Heart left ventricle (tissue), 16 donors: ENCODE measurements around the gene DNM3. TPM values are rescaled to one million over a fixed set of nuclear protein-coding genes. Genes with fewer than 3 reads are reported as not detected.
"Not testable (repeated sequence)": the region's sequence is repeated elsewhere in the genome, so short reads cannot be mapped to it uniquely, and the experiment has no call there.

Experiments used
- ATAC-seq, 4 donors: fragments of 200-7000 bp; cut with Tn5 transposase; one replicate each; pipeline ENCODE4 v1.9.1; 2020 to 2022; ENCODE audit warnings: moderate library complexity in 4 of 4, mild to moderate bottlenecking in 3 of 4, moderate number of reproducible peaks in 1 of 4
- DNase-seq, 5 donors: peaks; one replicate each; pipeline ENCODE4 v3.0.0-alpha.2; 2020
- H3K27ac ChIP-seq, 12 donors: fragments of 200-600 bp; sonication (generic) in 4 of 12; one replicate each; pipeline versions ENCODE4 v1.5.0 to v1.8.0; 2016 to 2022; ENCODE audit warnings: mild to moderate bottlenecking in 2 of 12
- H3K27me3 ChIP-seq, 9 donors: fragments of 200-600 bp; sonication (generic) in 2 of 9; one replicate each; pipeline versions ENCODE4 v1.5.1 to v1.8.0; 2016 to 2022; ENCODE audit warnings: mild to moderate bottlenecking in 3 of 9
- H3K36me3 ChIP-seq, 9 donors: fragments of 200-600 bp; sonication (generic) in 2 of 9; one replicate each; pipeline versions ENCODE4 v1.5.0 to v1.8.0; 2018 to 2022; ENCODE audit warnings: mild to moderate bottlenecking in 2 of 9
- H3K4me1 ChIP-seq, 12 donors: fragments of 200-600 bp; sonication (generic) in 4 of 12; one replicate each; pipeline versions ENCODE4 v1.5.0 to v1.8.0; 2016 to 2022; ENCODE audit warnings: mild to moderate bottlenecking in 3 of 12
- H3K4me3 ChIP-seq, 12 donors: fragments of 200-600 bp; sonication (generic) in 4 of 12; one replicate each; pipeline versions ENCODE4 v1.5.0 to v1.8.0; 2017 to 2022; ENCODE audit warnings: mild to moderate bottlenecking in 9 of 12, moderate library complexity in 4 of 12
- H3K9me3 ChIP-seq, 12 donors: fragments of 200-600 bp; sonication (generic) in 4 of 12; one replicate each; pipeline versions ENCODE4 v1.5.0 to v1.8.0; 2016 to 2022; ENCODE audit warnings: mild to moderate bottlenecking in 1 of 12
- POLR2A ChIP-seq, 2 donors: fragments of 450-650 bp; IDR thresholded peaks; one replicate each; pipeline ENCODE4 v1.6.1; 2017; ENCODE audit warnings: antibody characterized with exemption in 2 of 2, mild to moderate bottlenecking in 2 of 2, moderate library complexity in 2 of 2
- WGBS, 4 donors: extraction: QIAGEN DNeasy Blood & Tissue Kit in 2 of 4; methylation state at CpG; one replicate each; pipeline versions ENCODE4 v1.1.5 to v1.1.7; 2013 to 2018; 5-methylcytosine and 5-hydroxymethylcytosine counted together
- intact Hi-C, 10 donors: fragments of 100-400 bp; cut with DNase I; formaldehyde crosslinking; loops; one replicate each; pipeline versions ENCODE4 v1.11.1 to v1.14.2; 2022
- polyA plus RNA-seq, 2 donors: library from polyadenylated mRNA; stranded (reverse); fragments of 200-250 nt; gene quantifications; one replicate each; pipeline ENCODE4 v1.2.3, GENCODE V29; 2013
- total RNA-seq, 9 donors: library from RNA; depleted of rRNA in 2 of 9; stranded (reverse); fragments of >200 nt in 2 of 9; fragmentation: NEBNext Ultra II Directional in 3 of 9; extraction: Animal tissue kit (Norgen Biotek cat#: 25700) in 3 of 9; gene quantifications; one replicate each; pipeline versions ENCODE4 v1.1.0 to v1.2.4, GENCODE V29; 2016 to 2023
- TF ChIP-seq, protein P1 (sequence below), 12 donors: fragments of 200-600 bp; sonication (generic) in 4 of 12; IDR thresholded peaks; one replicate each; pipeline versions ENCODE4 v1.5.0 to v1.8.0; 2018 to 2022; ENCODE audit warnings: antibody characterized with exemption in 12 of 12, mild to moderate bottlenecking in 5 of 12
- donor health status: ischemic (EF 13 %, LVEDD 7.1; RV severe dilation, severe dysfunction).
- donor health status: healthy with polysubstance abuse.
- donor health status: DM: no; HTN: yes; CAD: no.
- donor health status: DM: no; HTN: no; CAD: no.
- donor health status: ischemic (EF 25% LVEDD 6.9; RV normal size, moderate dysfunction).
- donor health status: ischemic (EF 25% LVEDD 5.7; RV mildly dilated, moderate dysfunction).
- donor health status: healthy.
- donor health status: DM: yes; HTN: yes; CAD: no.
- donor health status: ischemic (EF 35%, LVEDD 5.7; RV mildly dilated, moderate dysfunction).
- donor health status: nonischemic (EF 11% LVEDD 7.7; RV severe dilation, severe dysfunction).
- donor health status: DM: yes; HTN: yes; CAD: no.
- donor health status: PGD.
- donor health status: ischemic (EF 29% LVEDD 5.4; RV normal size, mild dysfunction).
- donor health status: nonischemic (EF 23%, LVEDD 6.1; RV moderate dilation, normal function).

Gene DNM3
- total and polyA plus RNA-seq, 11 donors = 0.44 to 3.9 (median 1.9) TPM

DNA sequence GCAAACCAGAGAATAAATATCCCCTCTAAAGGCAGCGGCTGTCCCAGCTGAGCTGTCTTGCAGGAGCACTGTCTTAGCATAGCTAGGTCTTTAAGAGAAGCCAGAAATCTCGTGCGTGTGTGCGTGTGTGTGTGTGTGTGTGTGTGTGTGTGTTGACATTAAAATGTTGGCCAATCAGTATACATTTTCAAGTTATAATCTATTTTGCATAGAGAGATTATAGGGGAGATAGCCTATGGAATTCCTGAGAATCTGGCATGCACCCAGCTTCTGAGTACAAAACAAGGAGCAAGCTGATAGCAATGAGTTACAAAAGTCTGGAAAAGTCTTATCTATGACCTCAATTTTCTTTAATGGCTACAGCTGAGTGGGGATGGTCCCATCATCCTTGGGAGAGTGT, 42.1 kb upstream of the DNM3 start:
- no peak for DNase-seq
- WGBS, 4 donors = 49 to 59% (median 52%) methylated on average over 4 of the region's 4 CpGs
- H3K9me3 ChIP-seq = no peaks in the 10 kb centered on the region
- ATAC-seq = no peak
- TF ChIP-seq, protein P1, sequence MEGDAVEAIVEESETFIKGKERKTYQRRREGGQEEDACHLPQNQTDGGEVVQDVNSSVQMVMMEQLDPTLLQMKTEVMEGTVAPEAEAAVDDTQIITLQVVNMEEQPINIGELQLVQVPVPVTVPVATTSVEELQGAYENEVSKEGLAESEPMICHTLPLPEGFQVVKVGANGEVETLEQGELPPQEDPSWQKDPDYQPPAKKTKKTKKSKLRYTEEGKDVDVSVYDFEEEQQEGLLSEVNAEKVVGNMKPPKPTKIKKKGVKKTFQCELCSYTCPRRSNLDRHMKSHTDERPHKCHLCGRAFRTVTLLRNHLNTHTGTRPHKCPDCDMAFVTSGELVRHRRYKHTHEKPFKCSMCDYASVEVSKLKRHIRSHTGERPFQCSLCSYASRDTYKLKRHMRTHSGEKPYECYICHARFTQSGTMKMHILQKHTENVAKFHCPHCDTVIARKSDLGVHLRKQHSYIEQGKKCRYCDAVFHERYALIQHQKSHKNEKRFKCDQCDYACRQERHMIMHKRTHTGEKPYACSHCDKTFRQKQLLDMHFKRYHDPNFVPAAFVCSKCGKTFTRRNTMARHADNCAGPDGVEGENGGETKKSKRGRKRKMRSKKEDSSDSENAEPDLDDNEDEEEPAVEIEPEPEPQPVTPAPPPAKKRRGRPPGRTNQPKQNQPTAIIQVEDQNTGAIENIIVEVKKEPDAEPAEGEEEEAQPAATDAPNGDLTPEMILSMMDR (IDR thresholded peaks at IDR 0.05) = no peak
- intact Hi-C loops = no loop called here
- no peak overlapping the region for H3K4me3 ChIP-seq
- H3K4me1 ChIP-seq = peaks cover 0 to 29% (median 7%) of the 10 kb centered on the region in 12 donors
- H3K27me3 ChIP-seq = no peaks in the 10 kb centered on the region
- H3K36me3 ChIP-seq = peaks cover 0 to 47% (median 41%) of the 10 kb centered on the region in 9 donors
- no peak overlapping the region for H3K27ac ChIP-seq

DNA sequence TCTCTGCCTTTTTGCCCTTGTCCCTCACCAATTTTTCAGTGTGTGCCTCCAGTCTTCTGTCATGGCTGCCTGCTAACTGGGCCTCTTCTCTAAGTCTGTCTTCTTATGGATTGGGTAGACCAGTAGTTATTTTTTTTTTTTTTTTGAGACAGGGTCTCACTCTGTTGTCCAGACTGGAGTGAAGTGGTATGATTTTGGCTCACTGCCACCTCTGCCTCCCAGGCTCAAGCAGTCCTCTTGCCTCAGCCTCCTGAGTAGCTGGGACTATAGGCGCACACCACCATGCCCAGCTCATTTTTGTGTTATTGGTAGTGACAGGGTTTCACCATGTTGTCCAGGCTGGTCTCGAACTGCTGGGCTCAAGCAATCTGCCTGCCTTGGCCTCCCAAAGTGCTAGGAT, 41.6 kb upstream of the DNM3 start:
- not testable (repeated sequence) for ATAC-seq, DNase-seq, H3K27ac ChIP-seq, H3K4me3 ChIP-seq, H3K9me3 ChIP-seq, H3K27me3 ChIP-seq
- Histone ChIP-seq H3K4me1 (peaks cover 0 to 30% (median 8%) of the 10 kb centered on the region in 12 donors), H3K36me3 (peaks cover 0 to 42% (median 35%) of the 10 kb centered on the region in 9 donors)
- 94 to 100% (median 99%) methylated on average over 2 of the region's 2 CpGs for WGBS, 4 donors
- intact Hi-C loops = loop anchor here in 6 of 10 donors (2.0 to 10.0 kb wide), 4 partner anchors 183 to 645 kb away; partner anchors contain the start of gene PIGC (in 2 of the 6)

DNA sequence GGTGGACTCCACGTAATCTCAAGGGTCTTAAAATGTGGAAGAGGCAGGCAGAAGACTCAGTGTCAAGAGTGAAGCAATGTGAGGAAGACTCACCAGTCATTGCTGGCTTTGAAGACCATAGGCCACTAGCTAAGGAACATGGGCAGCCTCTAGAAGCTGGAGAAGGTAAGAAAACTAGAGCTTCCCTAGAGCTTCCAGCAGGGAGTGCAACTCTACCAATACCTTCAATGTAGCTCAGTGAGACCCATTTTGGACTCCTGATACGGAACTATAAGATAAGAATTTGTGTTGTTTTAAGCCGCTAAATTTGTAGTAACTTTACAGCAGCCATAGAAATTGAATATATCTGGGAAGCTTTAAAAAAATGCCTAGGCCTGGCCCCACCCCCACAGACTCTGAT, 41.0 kb upstream of the DNM3 start:
- TF ChIP-seq, protein P1 (IDR thresholded peaks at IDR 0.05) = no peak
- TF ChIP-seq POLR2A (IDR thresholded peaks at IDR 0.05) = no peak
- 92 to 98% (median 94%) methylated on average over 3 of the region's 3 CpGs for WGBS, 4 donors
- H3K4me1 ChIP-seq = peaks cover 0 to 37% (median 10%) of the 10 kb centered on the region in 12 donors

DNA sequence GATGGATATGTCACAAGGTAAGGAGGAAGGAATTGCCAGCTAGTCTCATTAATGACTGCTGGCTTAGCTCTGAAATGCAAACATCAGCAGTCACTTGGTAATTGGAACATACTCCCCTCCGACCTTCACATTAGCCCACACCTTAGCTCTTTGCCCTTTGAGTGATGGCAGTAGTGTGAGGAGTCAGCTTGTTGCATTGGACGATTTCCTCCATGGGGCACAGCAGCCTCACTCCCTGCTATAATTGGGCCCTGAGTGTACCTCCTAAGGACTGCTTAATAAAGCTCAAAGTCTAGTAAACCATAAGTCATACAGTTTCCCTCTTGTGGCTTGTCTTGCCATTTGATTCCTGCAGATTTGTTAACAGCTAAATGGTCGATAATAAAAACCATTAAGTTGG, 40.4 kb upstream of the DNM3 start:
- no peak for ATAC-seq
- Histone ChIP-seq H3K27me3 (no peaks in the 10 kb centered on the region), H3K4me1 (peaks cover 0 to 40% (median 10%) of the 10 kb centered on the region in 12 donors), H3K9me3 (no peaks in the 10 kb centered on the region), H3K36me3 (peaks cover 0 to 31% (median 24%) of the 10 kb centered on the region in 9 donors), H3K4me3 (no peak overlapping the region), H3K27ac (no peak overlapping the region)
- 74 to 89% (median 87%) methylated on average over 3 of the region's 3 CpGs for WGBS, 4 donors
- no peak for TF ChIP-seq POLR2A (IDR thresholded peaks at IDR 0.05)
- TF ChIP-seq, protein P1 (IDR thresholded peaks at IDR 0.05) = no peak
- no peak for DNase-seq
- intact Hi-C loops = loop anchor here in 7 of 10 donors (1.0 to 10.0 kb wide), 5 partner anchors 182 to 644 kb away; partner anchors contain the start of gene PIGC (in 2 of the 7)

More for the DNA sequence above, 41.0 kb upstream of the DNM3 start:
- DNase-seq (no peak), ATAC-seq (no peak)
- intact Hi-C loops = loop anchor here in 6 of 10 donors (2.0 to 10.0 kb wide), 4 partner anchors 182 to 644 kb away; partner anchors contain the start of gene PIGC (in 2 of the 6)
- H3K9me3 ChIP-seq = no peaks in the 10 kb centered on the region
- H3K27ac ChIP-seq = no peak overlapping the region
- no peak overlapping the region for H3K4me3 ChIP-seq
- H3K36me3 ChIP-seq = peaks cover 0 to 36% (median 29%) of the 10 kb centered on the region in 9 donors
- no peaks in the 10 kb centered on the region for H3K27me3 ChIP-seq
